ENCODE measurements around the gene HAVCR2.
A peak's percentile ranks its signal among the peaks of the same experiment; 100 is the strongest.
"Not testable (repeated sequence)": the region's sequence is repeated elsewhere in the genome, so short reads cannot be mapped to it uniquely, and the experiment has no call there.

HAVCR2 gene

DNA sequence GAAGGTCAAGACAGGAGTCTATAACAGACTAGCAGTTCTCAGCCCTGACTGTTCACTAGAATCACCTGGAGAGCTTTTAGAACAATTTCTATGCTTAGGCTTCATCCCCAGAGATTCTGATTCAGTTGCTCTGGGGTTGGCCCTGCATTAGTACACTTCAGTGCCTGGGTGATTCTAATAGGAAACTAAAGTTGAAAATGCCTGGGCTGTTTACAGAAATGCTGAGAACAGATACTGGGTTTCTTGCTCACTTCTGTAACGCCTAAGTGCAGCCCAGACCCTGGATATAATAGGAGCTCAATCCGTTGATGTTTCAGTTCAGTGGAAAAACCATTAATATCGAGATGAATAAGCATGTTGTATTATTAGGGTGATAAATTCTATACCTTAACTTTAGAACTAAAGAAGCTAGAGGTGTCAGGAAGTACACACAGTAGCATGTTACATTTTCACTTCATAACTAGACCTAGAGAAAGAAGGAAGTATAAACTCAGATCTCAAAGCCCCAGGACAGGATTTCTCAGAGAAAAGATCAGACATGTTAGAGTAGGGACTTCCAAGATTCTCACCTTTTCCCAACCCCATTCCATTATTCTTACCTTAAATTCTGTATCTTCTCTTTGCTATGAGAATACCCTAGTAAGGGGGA, 20.4 kb downstream of the HAVCR2 start:
- no peak for DNase-seq (ENCODE audit: low read depth, low spot score)

DNA sequence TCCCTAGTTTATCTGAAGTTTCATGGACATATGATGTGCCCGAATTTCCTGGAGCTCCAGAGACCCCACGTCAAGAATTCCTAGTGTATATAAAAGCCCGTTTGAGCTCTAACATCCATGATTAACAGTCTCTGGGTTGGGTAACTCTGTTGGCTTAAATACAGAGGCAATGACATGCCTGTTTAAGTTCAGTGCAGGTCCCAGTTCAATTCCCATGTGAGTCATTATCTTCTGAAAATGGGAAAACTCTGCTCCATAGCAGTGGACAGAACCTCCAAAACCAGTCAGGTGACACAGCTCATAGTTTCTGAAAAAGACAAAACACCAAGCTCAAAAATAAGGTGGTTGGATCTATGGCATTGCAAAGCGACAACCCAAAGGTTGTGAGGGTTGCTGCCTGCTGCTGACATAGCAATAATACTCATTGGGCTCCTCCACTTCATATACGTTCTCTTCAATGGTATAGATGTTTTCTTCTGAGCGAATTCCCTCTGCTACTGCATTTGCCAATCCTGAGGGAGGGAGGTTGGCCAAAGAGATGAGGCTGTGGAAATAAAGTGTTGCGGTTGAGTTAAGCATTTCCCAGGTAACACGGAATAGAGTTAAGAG, 22.0 kb downstream of the HAVCR2 start:
- DNase-seq (ENCODE audit: low read depth, low spot score): no peak

DNA sequence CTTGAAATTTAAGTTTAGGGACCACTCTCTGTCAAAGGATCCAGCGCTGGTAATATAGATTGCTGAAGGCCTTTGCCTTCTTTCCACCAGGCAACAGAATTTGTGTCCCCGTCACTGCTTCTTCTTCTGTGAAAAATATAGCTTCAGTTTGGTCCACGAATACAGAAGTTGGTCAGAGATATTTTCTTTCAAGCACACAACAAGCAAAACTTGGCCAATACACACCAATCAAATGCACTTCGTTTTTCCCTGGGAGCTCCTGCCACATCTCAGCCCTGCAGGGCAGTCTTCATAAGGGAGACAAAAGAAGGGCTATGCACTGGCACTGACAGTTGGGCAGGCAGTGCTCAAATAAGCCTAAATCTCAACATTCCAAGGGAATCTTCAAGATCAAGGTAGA, 22.9 kb downstream of the HAVCR2 start:
- DNase-seq (ENCODE audit: low read depth, low spot score): no peak

DNA sequence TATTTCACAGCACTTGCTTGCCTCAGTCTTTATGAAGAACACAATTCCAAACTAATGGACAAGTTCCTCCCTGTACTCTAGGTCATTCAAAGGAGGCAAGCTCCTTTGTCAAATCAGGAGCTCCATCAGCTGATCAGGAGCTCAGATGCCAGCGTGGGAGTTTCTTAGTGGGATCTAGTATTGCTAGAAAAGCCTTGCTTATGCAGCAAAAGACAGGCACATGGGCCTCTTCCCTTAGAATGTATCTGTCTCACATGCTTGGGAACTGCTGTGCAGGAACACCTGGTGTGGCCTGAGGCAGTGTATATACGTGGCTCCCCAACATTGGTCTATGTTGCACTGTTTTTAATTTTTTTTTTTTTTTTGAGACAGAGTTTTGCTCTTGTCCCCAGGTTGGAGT, 28.6 kb downstream of the HAVCR2 start:
- no peak for DNase-seq (ENCODE audit: low read depth, low spot score)

DNA sequence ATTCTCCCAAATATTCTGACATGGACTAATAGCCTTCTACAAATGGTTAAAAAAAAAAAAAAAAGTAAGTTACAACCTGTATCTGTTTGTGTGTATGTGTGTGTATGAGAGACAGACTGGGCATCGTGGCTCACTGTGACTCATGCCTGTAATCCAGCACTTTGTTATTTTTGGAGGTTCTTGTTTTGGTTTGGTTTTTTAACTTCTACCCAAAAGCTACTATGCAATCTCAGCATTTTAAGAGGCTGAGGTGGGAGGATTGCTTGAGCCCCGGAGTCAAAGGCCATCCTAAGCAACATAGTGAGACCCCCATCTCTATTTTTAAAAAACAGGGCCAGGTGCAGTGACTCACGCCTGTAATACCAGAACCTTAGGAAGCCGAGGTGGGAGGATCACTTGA, 32.3 kb downstream of the HAVCR2 start:
- DNase-seq (ENCODE audit: low read depth, low spot score): no peak

DNA sequence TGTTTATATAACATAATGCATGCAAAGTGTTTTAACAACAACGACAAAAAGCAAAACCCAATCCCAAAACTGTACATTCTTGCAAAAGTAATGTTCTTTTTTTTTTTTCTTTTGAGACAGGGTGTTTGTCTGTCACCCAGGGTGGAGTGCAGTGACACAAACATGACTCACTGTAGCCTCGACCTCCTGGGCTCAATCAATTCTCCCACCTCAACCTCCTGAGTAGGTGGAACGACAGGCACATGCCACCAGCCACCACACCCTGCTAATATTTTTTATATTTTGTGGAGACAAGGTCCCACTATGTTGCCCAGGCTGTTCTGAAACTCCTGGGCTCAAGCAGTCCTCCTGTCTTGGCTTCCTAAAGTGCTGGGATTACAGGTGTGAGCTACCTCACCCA, 36.3 kb downstream of the HAVCR2 start:
- DNase-seq (ENCODE audit: low read depth, low spot score): no peak

DNA sequence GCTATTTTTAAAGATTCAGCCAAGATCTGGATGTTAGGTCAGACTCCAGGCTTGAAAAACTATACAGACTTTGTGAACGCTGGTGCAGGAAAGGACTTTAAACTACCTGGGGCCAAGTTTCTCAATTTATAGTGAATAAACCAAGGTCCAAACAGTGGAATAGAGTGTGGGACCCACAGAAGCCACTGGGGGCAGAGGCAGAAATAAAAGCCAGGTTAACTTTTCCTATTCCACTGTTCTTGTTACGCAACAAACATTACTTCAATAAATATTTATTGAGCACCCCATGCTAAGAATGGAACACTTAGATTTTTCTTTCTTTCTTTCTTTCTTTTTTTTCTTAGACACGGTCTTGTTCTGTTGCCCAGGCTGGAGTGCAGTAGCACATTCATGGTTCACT, 38.9 kb downstream of the HAVCR2 start:
- no peak for DNase-seq (ENCODE audit: low read depth, low spot score)

DNA sequence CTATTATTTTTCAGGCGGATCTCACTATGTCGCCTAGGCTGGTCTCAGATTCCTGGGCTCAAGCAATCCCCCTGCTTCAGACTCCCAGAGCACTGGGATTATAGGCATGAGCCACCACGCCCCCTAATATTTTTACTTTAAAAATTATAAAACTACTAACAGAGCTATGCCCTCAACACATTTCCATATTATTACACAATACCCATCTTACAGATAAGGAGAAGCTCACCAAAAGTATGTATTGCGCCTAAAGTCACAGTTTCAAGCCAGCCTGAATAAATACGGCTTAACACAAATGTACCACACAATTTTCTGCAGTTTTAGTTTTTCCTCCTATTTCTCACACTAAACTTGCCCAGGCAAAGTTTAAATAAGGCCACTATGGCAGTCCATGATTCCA, 40.1 kb downstream of the HAVCR2 start:
- DNase-seq (ENCODE audit: low read depth, low spot score): no peak

DNA sequence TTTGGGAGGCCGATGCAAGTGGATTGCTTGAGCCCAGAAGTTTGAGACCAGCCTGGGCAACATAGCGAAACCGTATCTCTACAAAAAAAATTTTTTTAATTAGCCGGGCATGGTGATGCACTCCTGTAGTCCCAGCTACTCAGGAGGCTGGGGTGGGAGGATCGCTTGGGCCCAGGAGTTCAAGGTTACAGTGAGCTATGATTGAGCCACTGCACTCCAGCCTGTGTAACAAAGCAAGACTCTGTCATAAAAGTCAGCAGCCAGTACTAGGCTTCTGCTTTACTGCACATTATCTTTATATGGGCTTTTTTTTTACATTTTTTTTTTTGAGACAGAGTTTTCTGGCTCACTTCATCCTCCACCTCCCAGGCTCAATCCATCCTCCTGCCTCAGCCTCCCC, 40.5 kb downstream of the HAVCR2 start:
- DNase-seq (ENCODE audit: low read depth, low spot score): no peak

DNA sequence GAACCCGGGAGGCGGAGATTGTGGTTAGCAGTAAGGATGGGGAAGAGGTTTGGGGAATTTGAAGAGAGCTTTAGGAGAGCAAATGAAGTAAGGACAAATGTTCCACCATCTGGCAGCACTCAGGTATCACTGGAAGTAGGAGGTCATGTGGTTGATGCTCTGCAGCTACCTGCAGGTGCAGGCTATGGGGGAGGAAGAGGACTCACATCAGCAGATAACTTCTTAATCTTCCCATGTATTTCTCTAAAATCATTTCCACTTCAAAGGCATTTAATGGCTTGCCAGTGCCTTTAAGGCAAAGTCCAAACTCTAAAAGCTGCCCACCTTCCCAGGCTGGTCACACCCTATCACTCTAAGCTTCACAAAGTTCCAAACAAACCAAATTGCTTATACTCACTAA, 41.8 kb downstream of the HAVCR2 start:
- DNase-seq (ENCODE audit: low read depth, low spot score): no peak

DNA sequence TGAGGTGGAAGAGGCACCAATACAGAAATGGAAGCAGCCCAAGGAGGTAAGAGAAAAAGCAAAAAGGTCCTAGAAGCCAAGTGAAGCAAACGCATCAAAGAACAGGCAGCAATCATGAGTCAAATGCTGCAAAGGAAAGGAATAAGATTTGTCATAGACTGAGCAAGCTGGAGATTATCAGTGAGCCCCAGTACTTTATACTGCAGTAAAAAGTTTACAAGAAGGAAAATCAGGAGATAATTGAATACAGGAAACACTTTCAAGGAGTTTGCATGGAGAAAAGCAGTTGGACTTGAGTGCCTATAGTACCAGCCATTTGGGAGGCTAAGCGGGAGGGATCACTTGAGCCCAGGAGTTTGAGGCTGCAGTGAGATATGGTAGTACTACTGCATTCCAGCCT, 42.8 kb downstream of the HAVCR2 start:
- no peak for DNase-seq (ENCODE audit: low read depth, low spot score)

DNA sequence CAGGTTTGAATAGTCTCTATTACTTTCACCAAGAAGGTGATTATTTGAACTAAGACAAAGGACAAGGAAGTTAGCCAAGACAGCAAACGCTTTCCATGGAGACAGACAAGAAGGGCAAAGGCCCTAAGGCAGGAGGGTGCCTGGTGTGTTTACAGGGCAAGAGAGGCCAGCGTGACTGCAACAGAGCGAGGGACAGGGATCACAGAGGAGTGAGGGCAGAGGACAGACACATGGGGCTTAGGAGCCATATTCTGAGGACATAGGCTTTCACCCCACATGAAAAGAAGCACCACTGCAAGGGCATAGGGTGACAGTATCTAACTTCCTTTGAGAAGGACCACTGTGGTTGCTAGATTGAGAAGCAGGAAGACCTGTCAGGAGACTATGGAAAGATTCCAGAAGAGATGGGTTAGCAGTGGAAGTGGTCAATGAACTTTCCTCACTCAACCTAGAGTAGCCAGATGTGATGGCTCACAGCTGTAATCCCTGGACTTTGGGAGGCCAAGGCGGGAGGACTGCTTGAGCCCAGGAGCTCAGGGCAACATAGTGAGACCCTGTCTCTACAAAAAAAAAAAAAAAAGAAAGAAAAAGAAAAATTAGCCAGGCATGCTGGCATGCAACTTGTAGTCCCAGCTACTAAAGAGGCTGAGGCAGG, 44.9 kb downstream of the HAVCR2 start:
- no peak for DNase-seq (ENCODE audit: low read depth, low spot score)

DNA sequence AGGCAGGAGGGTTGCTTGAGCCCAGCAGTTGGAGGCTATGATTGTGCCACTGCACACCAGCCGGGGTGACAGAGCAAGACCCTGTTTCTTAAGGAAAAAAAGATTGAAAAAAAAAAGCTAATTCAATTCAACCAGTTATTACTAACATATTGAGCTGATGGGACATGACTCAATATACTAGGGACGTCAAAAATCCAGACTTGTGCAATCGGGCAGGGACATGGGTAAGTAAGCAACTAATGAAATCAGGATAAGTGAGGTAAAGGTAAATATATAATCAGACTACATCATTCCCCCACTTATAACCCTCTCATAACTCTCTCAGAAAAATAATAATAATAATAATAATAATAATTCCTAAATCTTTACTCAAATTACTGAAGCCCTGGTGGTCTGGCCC, 49.0 kb downstream of the HAVCR2 start:
- DNase-seq (ENCODE audit: low read depth, low spot score): no peak

DNA sequence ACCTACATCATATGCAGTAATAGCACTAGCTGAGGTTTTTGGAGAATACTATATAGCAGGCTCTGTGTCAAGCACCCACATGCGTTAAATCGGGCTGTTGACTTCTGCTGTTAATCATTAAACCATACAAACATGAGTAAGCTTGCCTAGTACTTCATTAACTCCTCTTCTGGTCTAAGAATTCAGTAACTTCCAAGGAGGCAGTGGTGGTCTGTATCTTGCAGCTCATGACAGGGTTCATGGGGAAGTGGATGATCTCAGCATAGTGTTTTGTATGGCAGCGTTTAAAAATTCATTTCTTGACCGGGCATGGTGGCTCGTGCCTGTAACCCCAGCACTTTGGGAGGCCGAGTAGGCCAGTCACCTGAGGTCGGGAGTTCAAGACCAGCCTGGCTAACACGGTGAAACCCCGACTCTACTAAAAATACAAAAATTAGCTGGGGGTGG, 49.7 kb downstream of the HAVCR2 start, which contains the start of gene HAVCR1:
Gene HAVCR1 (minus strand): TSS at position 24 of the 447 bp plus-strand sequence. CDS start 1,173 bp downstream, outside the sequence.
- DNase-seq (ENCODE audit: low read depth, low spot score): no peak

DNA sequence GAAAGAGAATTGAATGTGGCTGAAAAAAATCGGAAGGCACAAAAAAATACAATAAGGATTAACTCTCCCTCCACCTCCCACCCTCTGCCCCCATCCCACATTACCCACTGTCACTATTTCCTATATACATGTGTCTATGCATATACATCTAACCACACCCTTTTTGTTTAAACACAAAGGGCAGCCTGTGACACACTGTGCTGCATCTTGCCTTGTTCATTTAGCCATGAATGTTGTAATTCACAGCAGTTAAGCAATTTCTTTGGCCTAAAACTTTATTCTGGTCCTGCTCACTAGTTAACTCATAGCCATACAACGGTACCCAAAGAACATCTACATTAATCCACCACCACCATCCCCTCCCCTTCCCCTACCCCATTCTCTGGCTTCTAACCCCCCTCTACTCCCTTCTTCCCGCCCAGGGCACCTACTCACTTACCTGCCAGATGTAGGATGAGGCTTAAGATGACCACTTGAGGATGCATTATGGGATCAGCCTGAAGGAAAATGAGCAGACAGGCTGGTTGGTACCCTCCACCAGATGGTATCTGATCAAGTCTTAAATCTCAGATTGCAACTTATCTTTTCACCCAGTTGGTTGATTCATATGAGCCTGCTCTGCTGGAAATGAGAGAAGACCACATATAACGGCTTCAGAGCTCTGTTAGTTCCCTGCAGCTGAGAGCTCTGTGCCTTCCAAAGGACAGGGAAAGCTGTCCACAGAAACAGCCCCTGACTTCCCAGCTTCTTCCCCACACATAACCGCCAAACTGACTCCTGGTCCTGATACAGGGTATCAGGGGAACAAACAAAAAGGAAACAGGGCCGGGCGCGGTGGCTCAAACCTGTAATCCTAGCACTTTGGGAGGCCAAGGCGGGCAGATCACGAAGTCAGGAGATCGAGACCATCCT, 51.1 kb downstream of the HAVCR2 start:
- DNase-seq (ENCODE audit: low read depth, low spot score): no peak

DNA sequence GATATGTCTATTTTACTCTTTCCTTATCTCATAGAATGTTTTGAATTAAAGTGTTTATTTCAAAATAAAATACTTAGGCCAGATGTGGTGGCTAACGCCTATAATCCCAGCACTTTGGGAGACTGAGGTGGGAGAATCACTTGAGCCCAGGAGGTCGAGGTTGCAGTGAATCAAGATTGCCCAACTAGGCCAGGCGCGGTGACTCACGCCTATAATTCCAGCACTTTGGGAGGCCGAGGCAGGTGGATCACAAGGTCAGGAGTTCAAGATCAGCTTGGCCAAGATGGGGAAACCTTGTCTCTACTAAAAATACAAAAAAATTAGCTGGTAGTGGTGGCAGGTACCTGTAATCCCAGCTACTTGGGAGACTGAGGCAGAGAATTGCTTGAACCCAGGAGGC, 52.0 kb downstream of the HAVCR2 start:
- not testable (repeated sequence) for DNase-seq (ENCODE audit: low read depth, low spot score)

DNA sequence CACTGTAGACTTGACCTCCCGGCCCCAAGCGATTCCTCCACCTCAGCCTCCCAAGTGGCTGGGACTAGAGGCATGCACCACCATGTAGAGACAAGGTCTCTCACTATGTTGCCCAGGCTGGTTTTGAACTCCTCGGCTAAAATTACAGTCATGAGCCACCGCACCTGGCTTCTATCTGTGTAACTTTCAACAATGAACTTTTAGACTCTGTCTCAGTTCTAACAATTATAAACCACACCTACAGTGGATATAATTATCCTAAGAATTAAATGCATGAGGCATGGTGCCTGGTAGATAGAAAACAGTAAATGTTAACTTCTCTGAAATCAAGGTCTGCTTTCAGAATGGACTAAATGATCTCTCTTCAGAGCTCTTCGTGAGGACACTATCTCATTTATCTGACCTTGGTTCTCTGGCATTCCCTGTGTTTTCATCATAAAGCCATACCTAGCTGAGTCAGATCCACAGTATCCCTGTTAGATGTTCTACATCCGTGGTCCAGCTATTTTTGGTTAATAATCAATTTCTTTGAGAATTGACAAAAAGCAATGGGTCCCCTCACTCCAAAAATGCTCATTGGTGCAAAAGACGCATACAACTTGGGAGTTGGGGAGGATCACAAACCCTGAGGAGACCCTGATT, 57.1 kb downstream of the HAVCR2 start:
- no peak for DNase-seq (ENCODE audit: low read depth, low spot score)

DNA sequence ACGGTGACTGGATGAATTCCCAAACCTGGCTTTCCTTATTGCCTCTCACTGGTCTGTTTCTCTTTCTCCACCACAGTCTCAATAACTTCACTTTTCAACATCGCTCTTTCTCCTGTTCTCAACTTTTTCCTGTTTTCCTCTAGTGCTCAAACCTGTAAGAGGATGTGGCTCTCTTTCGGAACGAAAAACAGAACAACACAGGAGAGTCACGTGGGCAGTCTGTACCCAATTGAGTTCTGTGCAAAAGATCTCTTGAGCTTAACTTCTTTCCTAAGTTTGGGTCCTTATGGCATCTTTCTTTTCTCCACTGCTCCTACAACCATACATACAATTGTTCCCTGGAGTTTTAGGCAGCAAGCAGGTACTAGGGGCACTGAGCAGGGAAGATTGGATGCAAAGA, 58.8 kb downstream of the HAVCR2 start:
- DNase-seq (ENCODE audit: low read depth, low spot score): no peak

DNA sequence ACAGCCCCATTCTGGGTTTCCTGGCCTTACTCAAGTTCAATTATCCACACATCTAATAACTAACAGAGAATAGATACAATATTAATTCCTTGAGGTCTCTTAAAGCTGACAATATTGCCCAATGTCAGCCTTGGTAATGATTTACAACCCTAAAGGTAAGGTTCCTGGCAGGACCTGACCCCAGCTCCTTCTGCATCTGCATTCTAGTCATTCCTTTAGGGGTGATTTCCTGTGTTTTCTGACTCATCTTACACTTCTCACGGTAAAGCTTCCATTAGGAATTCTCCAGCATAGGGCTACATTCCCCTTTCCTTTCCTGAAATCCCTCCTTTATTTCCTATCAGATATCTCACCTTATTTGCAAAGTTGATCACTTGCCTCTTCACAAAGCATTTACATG, 59.2 kb downstream of the HAVCR2 start:
- peak; percentile 38 for DNase-seq (ENCODE audit: low read depth, low spot score)

DNA sequence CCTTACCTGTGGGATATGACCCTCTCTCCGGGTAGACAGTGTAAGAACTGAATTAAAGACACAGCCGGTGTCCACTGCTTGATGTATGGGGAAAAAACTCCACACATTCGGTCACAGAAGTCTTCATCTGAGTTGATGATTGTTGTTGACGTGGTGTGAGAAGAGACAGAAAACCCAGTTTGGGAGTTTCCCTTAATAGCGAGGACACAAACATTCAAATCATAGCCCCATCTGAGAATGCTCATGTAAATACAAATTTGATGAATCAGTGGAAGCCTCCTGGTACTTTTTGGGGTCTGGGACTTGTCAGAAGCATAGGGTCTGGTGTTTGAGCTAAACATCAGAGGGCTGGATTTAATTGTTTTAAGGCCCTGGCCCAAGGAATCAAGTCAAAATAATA, 60.9 kb downstream of the HAVCR2 start:
- DNase-seq (ENCODE audit: low read depth, low spot score): peak; percentile 23

DNA sequence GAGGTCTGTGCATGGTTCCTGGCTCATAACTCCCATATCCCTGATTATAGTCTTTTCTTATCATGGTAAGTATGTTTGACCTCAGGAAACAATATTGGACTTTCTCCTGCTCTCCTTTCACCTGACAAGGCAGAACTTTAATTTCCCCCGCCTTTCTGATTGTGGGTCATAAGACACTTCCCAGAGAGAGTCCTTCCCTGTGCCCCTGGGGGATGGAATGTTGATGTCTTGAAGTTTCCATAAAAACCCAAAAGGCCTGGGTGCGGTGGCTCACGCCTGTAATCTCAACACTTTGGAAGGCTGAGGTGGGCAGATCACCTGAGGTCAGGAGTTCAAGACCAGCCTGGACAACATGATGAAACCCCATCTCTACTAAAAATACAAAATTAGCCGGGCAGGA, 61.8 kb downstream of the HAVCR2 start:
- not testable (repeated sequence) for DNase-seq (ENCODE audit: low read depth, low spot score)

DNA sequence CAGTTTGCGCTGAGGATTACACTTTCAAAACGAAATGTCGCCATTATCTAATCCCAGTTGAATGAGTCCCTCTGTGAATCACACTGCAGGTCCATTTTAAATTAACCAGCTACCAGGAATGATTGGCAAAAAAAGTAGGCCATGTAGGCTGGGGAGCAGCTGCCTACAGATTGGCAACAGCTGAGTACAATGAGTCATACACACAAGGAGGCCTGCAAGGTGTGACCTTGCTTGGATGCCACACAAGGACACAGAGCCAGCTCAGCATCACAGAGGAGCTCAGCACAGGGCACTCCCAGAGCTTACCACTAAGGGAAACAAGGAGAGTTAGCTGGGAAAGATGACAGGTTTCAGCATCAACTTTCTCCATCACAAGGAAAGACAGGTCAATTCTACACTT, 62.8 kb downstream of the HAVCR2 start:
- peak; percentile 34 for DNase-seq (ENCODE audit: low read depth, low spot score)
